HG03521 (cell line): ENCODE results near the gene CD300C.
"Not testable (repeated sequence)": the region's sequence is repeated elsewhere in the genome, so short reads cannot be mapped to it uniquely, and the experiment has no call there.

ENCODE experiments used
- ATAC-seq: cut with Tn5 transposase; IDR thresholded peaks from one replicate; pipeline ENCODE4 v1.9.1; 2021; ENCODE audit warnings: mild to moderate bottlenecking, moderate library complexity; ENCODE audit not compliant: unreplicated experiment

The CD300C gene

DNA sequence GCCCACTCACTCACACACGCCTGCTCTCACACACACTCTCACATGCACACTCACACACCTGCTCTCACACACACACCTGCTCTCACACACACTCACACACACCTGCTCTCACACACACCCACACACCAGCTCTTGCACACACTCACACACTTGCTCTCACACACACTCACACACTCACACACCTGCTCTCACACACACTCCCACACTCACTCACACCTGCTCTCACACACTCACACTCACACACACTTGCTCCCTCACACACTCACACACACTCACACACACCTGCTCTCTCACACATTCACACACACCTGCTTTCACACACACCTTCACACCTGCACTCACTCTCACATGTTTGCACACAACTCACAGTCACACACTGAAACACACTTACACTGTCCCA lies 17.4 kb upstream of the CD300C start:
- ATAC-seq: no peak

DNA sequence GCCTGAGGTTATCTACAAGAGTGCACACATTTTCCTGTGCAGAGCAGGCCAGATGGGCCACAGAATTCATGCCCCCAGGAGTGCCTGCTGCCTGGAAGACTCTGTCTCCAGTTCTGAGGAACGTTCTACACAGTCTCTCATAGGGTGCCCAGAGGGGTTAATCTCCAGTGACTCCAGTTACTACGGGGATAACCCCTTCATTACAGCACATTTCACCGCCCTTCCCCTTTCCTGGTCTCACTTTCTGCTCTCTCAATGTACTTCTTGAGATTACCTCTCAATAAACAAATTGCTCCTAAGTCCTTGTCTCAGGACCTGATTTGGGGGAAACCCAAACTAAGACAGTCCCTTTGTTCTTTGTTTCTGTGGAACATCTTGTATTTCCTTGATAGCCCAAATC lies 15.7 kb upstream of the CD300C start:
- ATAC-seq: no peak

- ATAC-seq: no peak
These were observed 13.1 kb upstream of the CD300C start for GRCh38 chr17:74558882-74559519.

GRCh38 chr17:74558402-74558801 lies 12.5 kb upstream of the CD300C start:
- not testable (repeated sequence) for ATAC-seq

DNA sequence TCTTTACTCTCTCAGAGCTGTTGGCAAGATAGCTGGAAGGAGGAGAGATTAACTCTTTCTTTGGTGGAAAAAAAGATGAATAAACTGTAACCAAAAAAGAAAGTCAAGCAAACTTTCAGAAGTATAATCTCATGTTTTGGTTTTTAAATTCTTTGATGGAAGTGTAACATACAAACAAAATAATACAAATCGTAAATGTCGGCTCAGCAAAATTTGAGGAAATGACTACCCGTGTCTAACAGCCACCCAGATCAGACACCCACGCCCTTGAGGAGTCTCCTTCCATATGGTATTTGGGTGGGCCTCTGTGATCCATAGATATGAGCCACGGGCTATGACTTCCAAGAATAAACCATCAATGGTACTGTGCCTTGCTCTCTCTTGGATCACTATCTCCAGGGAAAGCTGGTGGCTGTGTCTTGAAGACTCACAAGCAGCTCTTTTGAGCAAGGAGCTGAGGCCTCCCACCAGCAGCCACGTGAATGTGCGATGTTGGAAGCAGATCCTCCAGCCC lies 9.6 kb upstream of the CD300C start:
- no peak for ATAC-seq

- no peak for ATAC-seq
These were observed 9.0 kb upstream of the CD300C start for GRCh38 chr17:74554909-74555308.

DNA sequence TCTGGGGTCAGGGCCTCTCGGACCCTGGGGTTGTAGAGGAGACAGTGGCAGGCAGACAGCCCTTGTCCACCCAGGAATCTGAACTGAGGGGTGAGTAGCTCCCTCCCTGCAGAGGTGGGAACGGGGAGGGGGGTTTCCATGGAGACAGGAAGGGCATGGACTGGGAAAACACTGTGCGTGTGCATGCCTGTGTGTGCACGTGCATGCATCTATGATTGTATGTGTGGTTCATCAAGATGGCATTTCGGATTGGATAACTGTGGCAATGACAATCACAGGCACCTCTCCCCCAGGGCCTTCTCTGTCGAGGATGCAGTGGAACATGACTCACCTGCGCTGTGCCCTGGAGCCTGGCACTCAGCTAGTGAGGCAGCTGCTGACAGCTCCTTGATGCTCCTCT lies 6.1 kb upstream of the CD300C start:
- ATAC-seq: no peak

DNA sequence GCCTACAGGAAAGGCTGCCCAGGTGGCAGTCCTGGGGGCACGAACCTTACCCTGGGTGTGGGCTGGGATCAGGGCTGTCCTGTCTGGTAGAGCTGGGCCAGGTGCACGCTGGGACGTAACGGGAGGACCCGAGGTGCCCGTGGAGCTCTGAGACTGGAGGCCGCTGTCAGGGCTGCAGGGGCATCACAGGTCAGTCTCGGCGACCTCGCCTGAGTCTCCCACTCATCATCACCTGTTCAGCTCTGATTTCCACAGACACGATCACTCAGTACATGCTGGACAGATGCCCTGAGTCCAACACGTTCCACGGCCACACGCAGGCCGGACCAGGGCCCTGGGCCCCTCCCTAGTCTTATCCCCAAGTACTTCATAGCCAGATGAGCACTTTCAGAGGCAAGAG lies 4.7 kb upstream of the CD300C start:
- no peak for ATAC-seq

DNA sequence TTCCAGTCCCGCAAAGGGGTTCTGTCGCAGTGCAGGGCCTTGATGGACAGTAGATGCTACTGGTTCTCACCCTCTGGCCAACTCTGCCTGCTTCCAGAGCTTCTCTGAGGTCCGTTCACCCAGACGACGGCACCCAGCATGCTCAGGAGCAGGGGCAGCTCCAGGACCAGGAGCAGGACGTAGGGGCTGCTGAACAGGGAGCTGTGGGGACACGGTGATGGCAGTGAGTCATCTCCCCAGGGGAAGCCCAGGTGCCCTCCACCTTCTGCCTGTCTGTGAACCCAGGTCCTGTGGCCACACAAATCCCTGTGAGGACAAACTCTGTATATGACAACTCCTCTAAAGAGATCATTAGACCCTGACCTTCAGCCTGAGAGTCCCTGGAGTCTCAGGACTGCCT lies 3.4 kb upstream of the CD300C start:
- ATAC-seq: no peak

- ATAC-seq: no peak
These were observed 1.8 kb upstream of the CD300C start for GRCh38 chr17:74547736-74548135.

DNA sequence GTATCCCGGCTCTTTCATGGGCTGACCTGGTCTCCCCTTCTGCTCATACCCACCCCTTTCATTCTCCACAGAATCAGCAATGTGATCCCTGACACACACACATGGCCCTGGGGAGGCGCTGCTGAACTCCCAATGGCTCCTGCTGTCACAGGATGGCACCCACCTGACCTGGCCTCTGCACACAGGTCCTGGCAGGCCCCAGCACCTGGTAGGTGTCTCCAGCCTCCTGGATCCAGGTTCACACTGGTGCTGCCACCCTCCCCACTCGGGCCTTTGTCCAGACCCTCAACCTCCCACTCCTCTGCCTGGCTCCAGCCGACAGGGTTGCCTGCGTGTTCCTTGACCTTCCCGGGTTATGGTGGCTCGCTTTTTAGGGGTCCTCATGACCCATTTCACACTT lies 1.3 kb upstream of the CD300C start:
- ATAC-seq: no peak

DNA sequence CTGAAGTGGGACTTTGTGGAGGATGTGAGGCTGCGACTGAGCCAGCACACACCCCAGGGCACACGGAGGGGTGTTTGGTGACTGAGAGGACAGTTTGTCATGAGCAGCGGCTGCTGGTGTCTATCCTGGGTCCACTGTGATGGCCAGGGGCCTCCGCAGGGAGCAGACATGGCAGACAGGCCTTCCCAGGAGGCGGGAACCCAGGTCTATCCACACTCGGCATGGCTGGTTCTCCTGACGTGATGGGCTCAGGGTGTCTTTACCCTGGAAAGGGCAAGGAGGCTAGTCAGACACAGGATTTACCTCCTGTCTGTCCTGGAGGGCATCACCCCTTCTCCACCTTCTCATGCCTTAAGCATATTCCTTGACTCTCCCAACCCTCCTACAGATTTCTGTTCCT lies 671 bp upstream of the CD300C start:
- no peak for ATAC-seq

GRCh38 chr17:74544991-74545842 lies 698 bp downstream of the CD300C start:
- no peak for ATAC-seq

- no peak for ATAC-seq
These were observed 1.8 kb downstream of the CD300C start for GRCh38 chr17:74543891-74544760.

GRCh38 chr17:74543406-74543805 lies 2.5 kb downstream of the CD300C start:
- ATAC-seq: no peak

- no peak for ATAC-seq
These were observed 3.1 kb downstream of the CD300C start for GRCh38 chr17:74542727-74543383.

GRCh38 chr17:74542166-74542565 lies 3.7 kb downstream of the CD300C start:
- ATAC-seq: no peak

DNA sequence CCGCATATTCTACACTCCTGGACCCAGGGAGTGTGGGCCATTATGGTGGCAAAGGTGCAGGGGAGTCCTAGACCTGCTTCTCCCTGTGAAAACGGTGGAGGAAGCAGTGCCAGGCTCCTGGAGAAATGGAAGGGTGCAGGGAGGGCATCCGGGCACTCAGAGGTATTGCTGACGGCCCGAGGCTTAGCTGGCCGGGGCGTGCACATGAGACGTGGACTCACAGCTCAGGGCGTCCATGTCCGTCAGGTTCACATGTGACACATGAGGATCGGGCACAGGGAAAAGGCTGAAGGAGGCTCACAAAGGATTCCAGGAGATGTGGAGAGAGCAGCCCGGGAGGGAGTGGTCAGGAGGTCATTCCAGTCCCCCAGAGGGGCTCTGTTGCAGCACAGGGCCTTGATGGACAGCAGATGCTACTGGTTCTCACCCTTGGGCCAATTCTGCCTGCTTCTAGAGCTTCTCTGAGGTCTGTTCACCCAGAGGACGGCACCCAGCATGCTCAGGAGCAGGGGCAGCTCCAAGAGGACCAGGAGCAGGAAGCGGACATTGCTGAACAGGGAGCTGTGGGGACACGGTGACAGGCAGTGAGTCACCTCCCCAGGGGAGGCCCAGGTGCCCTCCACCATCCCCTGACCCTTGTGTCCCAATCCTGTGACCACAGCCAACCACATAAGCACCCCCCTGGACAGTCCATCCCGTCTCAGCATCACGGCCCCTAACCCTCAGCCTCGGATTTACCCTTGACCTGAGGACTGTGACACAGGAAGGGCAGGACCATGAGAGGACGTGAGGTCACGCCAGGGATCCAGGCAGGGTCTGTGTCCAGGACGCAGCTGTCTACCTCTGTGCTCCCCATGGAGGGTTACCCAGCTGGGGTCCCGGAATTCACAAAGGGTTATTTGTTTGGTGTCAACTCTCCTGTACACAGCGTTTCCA lies 4.5 kb downstream of the CD300C start:
- ATAC-seq: no peak

DNA sequence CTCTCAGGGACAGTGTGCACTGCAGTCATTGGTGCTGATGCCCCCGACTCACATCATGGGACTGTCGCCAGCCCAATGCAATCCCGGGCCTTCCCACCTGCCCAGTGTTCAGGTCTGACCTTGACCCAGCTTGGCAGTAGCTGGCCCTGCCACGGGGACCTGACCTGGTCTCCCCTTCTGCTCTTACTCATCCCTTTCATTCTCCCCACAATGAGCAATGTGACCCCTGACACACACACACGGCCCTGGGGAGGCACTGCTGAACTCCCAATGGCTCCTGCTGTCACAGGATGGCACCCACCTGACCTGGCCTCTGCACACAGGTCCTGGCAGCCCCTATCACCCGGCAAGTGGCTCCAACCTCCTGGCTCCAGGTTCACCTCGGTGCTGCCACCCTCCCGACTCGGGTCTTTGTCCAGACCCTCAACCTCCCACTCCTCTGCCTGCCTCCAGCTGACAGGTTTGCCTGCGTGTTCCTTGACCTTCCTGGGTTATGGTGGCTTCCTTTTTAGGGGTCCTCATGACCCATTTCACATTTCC lies 6.6 kb downstream of the CD300C start:
- ATAC-seq: no peak
